GM23338 (cell line): ENCODE data around the gene EIF4E3.

Experiments
- CREB1 ChIP-seq: fragments of 250-450 bp; sonication (Bioruptor Pico); IDR thresholded peaks from 2 replicates; pipeline ENCODE4 v1.5.0; 2020; ENCODE audit warnings: low read depth, mild to moderate bottlenecking, moderate library complexity
- EZH2phosphoT487 ChIP-seq: fragments of 200-600 bp; sonication (generic); IDR thresholded peaks from one replicate; pipeline ENCODE4 v1.8.1; 2018; ENCODE audit warnings: antibody characterized with exemption; ENCODE audit not compliant: unreplicated experiment
- TF ChIP-seq, protein P1 (sequence below), 2 experiments: fragments of 200-600 bp in 1 of 2; sonication (generic) in 1 of 2; conservative IDR thresholded peaks; 2 replicates each; pipeline versions ENCODE4 v1.5.1 to v1.6.1; 2016 to 2017; ENCODE audit warnings: antibody characterized with exemption in 2 of 2, low read depth in 2 of 2, mild to moderate bottlenecking in 2 of 2, moderate library complexity in 1 of 2

DNA sequence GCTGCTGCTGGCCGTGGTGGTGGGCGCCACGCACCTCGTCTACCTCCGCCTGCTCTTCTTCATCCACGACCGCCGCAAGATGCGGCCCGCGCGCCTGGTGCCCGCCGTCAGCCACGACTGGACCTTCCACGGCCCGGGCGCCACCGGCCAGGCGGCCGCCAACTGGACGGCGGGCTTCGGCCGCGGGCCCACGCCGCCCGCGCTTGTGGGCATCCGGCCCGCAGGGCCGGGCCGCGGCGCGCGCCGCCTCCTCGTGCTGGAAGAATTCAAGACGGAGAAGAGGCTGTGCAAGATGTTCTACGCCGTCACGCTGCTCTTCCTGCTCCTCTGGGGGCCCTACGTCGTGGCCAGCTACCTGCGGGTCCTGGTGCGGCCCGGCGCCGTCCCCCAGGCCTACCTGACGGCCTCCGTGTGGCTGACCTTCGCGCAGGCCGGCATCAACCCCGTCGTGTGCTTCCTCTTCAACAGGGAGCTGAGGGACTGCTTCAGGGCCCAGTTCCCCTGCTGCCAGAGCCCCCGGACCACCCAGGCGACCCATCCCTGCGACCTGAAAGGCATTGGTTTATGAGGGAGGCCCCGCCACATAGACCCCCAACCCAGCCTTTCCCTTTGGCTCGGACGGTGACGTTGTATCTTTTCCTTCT, 29.5 kb upstream of the EIF4E3 start:
- TF ChIP-seq, protein P1, sequence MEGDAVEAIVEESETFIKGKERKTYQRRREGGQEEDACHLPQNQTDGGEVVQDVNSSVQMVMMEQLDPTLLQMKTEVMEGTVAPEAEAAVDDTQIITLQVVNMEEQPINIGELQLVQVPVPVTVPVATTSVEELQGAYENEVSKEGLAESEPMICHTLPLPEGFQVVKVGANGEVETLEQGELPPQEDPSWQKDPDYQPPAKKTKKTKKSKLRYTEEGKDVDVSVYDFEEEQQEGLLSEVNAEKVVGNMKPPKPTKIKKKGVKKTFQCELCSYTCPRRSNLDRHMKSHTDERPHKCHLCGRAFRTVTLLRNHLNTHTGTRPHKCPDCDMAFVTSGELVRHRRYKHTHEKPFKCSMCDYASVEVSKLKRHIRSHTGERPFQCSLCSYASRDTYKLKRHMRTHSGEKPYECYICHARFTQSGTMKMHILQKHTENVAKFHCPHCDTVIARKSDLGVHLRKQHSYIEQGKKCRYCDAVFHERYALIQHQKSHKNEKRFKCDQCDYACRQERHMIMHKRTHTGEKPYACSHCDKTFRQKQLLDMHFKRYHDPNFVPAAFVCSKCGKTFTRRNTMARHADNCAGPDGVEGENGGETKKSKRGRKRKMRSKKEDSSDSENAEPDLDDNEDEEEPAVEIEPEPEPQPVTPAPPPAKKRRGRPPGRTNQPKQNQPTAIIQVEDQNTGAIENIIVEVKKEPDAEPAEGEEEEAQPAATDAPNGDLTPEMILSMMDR (conservative IDR thresholded peaks at IDR 0.05; ENCODE audit: low read depth in 2 of 2) = no peak
- TF ChIP-seq EZH2phosphoT487 = no peak
- no peak for TF ChIP-seq CREB1 (CRISPR knock-in tag)
